Hepatic stellate cell (primary cell): ENCODE data around the gene CT45A7.
"Not testable (repeated sequence)": the region's sequence is repeated elsewhere in the genome, so short reads cannot be mapped to it uniquely, and the experiment has no call there.

Experiments
- DNase-seq: peaks from one replicate; pipeline ENCODE4 v3.0.0; 2011; ENCODE audit warnings: low spot score

The CT45A7 gene, protein sequence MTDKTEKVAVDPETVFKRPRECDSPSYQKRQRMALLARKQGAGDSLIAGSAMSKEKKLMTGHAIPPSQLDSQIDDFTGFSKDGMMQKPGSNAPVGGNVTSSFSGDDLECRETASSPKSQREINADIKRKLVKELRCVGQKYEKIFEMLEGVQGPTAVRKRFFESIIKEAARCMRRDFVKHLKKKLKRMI

DNA sequence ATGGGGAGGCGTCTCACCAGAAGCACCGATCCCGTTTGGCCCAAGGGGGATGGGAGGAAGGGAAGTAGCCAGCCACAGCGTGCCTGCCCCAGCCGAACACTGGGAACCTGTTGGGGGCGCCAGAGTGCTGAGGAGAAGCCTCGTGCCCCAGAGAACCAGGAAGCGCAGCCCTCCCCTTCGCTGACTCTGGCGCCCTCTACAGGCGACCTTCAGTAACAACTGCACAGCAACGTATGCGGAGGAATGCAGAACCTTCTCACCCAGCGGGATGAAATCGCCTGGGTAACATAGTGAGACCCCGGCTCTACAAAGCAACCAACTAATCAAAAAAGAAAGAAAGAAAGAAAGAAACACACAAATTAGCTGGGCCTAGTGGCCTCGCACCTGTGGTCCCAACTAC lies at the start of gene CT45A7:
TSS of gene CT45A7 (minus strand) at position 101 of the 400 bp plus-strand sequence. CDS start 3,747 bp downstream, outside the sequence.
- not testable (repeated sequence) for DNase-seq

DNA sequence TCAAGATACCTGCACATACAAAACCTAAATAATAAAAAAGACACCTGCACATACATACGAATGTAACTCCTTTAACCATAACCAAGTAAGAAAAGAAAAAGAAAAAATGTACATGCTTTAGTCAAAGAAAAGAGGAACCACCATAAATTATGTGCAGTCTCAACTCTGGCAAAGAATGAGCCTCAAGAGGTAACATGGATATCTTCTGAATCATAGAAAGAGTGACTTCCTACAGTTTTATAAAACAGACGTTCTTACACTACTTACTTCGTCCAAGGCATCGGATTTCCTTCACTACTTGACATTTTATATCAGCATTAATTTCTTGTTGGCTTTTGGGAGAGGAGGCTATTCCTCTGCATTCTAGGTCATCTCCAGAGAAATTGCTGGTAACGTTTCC lies 45.7 kb upstream of the CT45A7 start:
- not testable (repeated sequence) for DNase-seq

DNA sequence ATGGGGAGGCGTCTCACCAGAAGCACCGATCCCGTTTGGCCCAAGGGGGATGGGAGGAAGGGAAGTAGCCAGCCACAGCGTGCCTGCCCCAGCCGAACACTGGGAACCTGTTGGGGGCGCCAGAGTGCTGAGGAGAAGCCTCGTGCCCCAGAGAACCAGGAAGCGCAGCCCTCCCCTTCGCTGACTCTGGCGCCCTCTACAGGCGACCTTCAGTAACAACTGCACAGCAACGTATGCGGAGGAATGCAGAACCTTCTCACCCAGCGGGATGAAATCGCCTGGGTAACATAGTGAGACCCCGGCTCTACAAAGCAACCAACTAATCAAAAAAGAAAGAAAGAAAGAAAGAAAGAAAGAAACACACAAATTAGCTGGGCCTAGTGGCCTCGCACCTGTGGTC lies 34.6 kb upstream of the CT45A7 start, which contains the start of gene CT45A9:
TSS of gene CT45A9 (minus strand) at position 101 of the 400 bp plus-strand sequence. CDS start 3,751 bp downstream, outside the sequence.
- not testable (repeated sequence) for DNase-seq

DNA sequence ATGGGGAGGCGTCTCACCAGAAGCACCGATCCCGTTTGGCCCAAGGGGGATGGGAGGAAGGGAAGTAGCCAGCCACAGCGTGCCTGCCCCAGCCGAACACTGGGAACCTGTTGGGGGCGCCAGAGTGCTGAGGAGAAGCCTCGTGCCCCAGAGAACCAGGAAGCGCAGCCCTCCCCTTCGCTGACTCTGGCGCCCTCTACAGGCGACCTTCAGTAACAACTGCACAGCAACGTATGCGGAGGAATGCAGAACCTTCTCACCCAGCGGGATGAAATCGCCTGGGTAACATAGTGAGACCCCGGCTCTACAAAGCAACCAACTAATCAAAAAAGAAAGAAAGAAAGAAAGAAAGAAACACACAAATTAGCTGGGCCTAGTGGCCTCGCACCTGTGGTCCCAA lies 17.4 kb upstream of the CT45A7 start, which contains the start of gene CT45A8:
TSS of gene CT45A8 (minus strand) at position 101 of the 400 bp plus-strand sequence. CDS start 3,755 bp downstream, outside the sequence.
- not testable (repeated sequence) for DNase-seq

DNA sequence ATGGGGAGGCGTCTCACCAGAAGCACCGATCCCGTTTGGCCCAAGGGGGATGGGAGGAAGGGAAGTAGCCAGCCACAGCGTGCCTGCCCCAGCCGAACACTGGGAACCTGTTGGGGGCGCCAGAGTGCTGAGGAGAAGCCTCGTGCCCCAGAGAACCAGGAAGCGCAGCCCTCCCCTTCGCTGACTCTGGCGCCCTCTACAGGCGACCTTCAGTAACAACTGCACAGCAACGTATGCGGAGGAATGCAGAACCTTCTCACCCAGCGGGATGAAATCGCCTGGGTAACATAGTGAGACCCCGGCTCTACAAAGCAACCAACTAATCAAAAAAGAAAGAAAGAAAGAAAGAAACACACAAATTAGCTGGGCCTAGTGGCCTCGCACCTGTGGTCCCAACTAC lies 17.2 kb downstream of the CT45A7 start, which contains the start of gene CT45A2:
TSS of gene CT45A2 (minus strand) at position 101 of the 400 bp plus-strand sequence. CDS start 3,747 bp downstream, outside the sequence.
- not testable (repeated sequence) for DNase-seq

DNA sequence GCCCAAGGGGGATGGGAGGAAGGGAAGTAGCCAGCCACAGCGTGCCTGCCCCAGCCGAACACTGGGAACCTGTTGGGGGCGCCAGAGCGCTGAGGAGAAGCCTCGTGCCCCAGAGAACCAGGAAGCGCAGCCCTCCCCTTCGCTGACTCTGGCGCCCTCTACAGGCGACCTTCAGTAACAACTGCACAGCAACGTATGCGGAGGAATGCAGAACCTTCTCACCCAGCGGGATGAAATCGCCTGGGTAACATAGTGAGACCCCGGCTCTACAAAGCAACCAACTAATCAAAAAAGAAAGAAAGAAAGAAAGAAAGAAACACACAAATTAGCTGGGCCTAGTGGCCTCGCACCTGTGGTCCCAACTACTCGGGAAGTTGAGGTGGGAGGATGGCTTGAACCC lies 34.4 kb downstream of the CT45A7 start, which contains the start of gene CT45A6:
TSS of gene CT45A6 (minus strand) at position 101 of the 400 bp plus-strand sequence. CDS start 3,794 bp downstream, outside the sequence.
- not testable (repeated sequence) for DNase-seq

DNA sequence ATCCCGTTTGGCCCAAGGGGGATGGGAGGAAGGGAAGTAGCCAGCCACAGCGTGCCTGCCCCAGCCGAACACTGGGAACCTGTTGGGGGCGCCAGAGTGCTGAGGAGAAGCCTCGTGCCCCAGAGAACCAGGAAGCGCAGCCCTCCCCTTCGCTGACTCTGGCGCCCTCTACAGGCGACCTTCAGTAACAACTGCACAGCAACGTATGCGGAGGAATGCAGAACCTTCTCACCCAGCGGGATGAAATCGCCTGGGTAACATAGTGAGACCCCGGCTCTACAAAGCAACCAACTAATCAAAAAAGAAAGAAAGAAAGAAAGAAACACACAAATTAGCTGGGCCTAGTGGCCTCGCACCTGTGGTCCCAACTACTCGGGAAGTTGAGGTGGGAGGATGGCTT lies 51.7 kb downstream of the CT45A7 start, which contains the start of gene CT45A5:
TSS of gene CT45A5 (minus strand) at position 101 of the 400 bp plus-strand sequence. CDS start 3,774 bp downstream, outside the sequence.
- DNase-seq = not testable (repeated sequence)
